H9 (cell line): Measurements from ENCODE around the gene PPP2R3B. TPM values are rescaled to one million over a fixed set of nuclear protein-coding genes. Genes with fewer than 3 reads are reported as not detected.

Experiments
- DNase-seq: peaks from one replicate; pipeline ENCODE4 v3.0.0-alpha.2; 2017
- H2AFZ ChIP-seq: one replicate; pipeline ENCODE4 v1.6.1; 2013; ENCODE audit warnings: mild to moderate bottlenecking, low read length, control low read depth, moderate library complexity
- H2AK5ac ChIP-seq: 2 replicates; pipeline ENCODE4 v1.6.1; 2013; ENCODE audit warnings: low read length, control low read depth, mixed read lengths; ENCODE audit not compliant: insufficient read length
- H2BK120ac ChIP-seq: one replicate; pipeline ENCODE4 v1.6.1; 2013; ENCODE audit warnings: low read depth, mild to moderate bottlenecking, low read length, control low read depth, inconsistent platforms; ENCODE audit not compliant: poor library complexity, severe bottlenecking
- H2BK12ac ChIP-seq: 2 replicates; pipeline ENCODE4 v1.6.1; 2013; ENCODE audit warnings: low read length, control low read depth, mixed read lengths, low read depth; ENCODE audit not compliant: insufficient read length
- H2BK15ac ChIP-seq: 2 replicates; pipeline ENCODE4 v1.6.1; 2013; ENCODE audit warnings: low read depth, low read length, control low read depth
- H2BK20ac ChIP-seq: one replicate; pipeline ENCODE4 v1.6.1; 2013; ENCODE audit warnings: low read depth, mild to moderate bottlenecking, low read length, control low read depth, inconsistent platforms; ENCODE audit not compliant: poor library complexity, severe bottlenecking
- H2BK5ac ChIP-seq: 2 replicates; pipeline ENCODE4 v1.6.1; 2013; ENCODE audit warnings: low read length, control low read depth, mixed read lengths; ENCODE audit not compliant: insufficient read length
- H3K14ac ChIP-seq: 2 replicates; pipeline ENCODE4 v1.6.1; 2013; ENCODE audit warnings: low read length, control low read depth; ENCODE audit not compliant: insufficient read depth
- H3K18ac ChIP-seq: 2 replicates; pipeline ENCODE4 v1.6.1; 2013; ENCODE audit warnings: low read depth, mild to moderate bottlenecking, mixed read lengths, low read length, control low read depth; ENCODE audit not compliant: insufficient read length
- H3K23ac ChIP-seq: 2 replicates; pipeline ENCODE4 v1.6.1; 2013; ENCODE audit warnings: low read length, control low read depth, mixed read lengths, low read depth; ENCODE audit not compliant: insufficient read length
- H3K23me2 ChIP-seq: 2 replicates; pipeline ENCODE4 v1.6.1; 2013; ENCODE audit warnings: low read depth, mild to moderate bottlenecking, mixed read lengths, low read length, control low read depth; ENCODE audit not compliant: insufficient read length, poor library complexity, severe bottlenecking
- H3K27ac ChIP-seq: 2 replicates; pipeline ENCODE4 v1.5.1; 2013; ENCODE audit warnings: low read length, control low read depth, mixed read lengths, low read depth; ENCODE audit not compliant: insufficient read length
- H3K27me3 ChIP-seq: 2 replicates; pipeline ENCODE4 v1.6.1; 2013; ENCODE audit warnings: low read length, control low read depth, inconsistent platforms; ENCODE audit not compliant: insufficient read depth
- H3K4ac ChIP-seq: 2 replicates; pipeline ENCODE4 v1.6.1; 2013; ENCODE audit warnings: low read depth, mild to moderate bottlenecking, control low read depth, inconsistent platforms, low read length, moderate library complexity
- H3K4me1 ChIP-seq: 2 replicates; pipeline ENCODE4 v1.6.1; 2013; ENCODE audit warnings: low read length, control low read depth, inconsistent platforms; ENCODE audit not compliant: insufficient read depth
- H3K4me2 ChIP-seq: 2 replicates; pipeline ENCODE4 v1.6.1; 2013; ENCODE audit warnings: low read length, control low read depth, mixed read lengths; ENCODE audit not compliant: insufficient read length, insufficient read depth
- H3K56ac ChIP-seq: 2 replicates; pipeline ENCODE4 v1.6.1; 2013; ENCODE audit warnings: low read depth, mild to moderate bottlenecking, mixed read lengths, low read length, control low read depth; ENCODE audit not compliant: insufficient read length
- H3K79me1 ChIP-seq: 2 replicates; pipeline ENCODE4 v1.6.1; 2013; ENCODE audit warnings: low read depth, mild to moderate bottlenecking, moderate library complexity, low read length, control low read depth, inconsistent platforms; ENCODE audit not compliant: insufficient read depth, poor library complexity, severe bottlenecking
- H3K79me2 ChIP-seq: 2 replicates; pipeline ENCODE4 v1.6.1; 2013; ENCODE audit warnings: low read length, control low read depth, inconsistent platforms; ENCODE audit not compliant: insufficient read depth
- H3K9ac ChIP-seq: 2 replicates; pipeline ENCODE4 v1.6.1; 2013; ENCODE audit warnings: low read length, control low read depth, mixed read lengths; ENCODE audit not compliant: insufficient read length; ENCODE audit errors: extremely low read depth
- H3K9me3 ChIP-seq: one replicate; pipeline ENCODE4 v1.6.1; 2013; ENCODE audit warnings: low read depth, low read length, inconsistent platforms; ENCODE audit not compliant: control insufficient read depth
- H3T11ph ChIP-seq: one replicate; pipeline ENCODE4 v1.6.1; 2013; ENCODE audit warnings: mild to moderate bottlenecking, low read length, control low read depth, inconsistent platforms
- H4K20me1 ChIP-seq: one replicate; pipeline ENCODE4 v1.6.1; 2013; ENCODE audit not compliant: control insufficient read depth, insufficient read length, insufficient read depth
- H4K5ac ChIP-seq: 2 replicates; pipeline ENCODE4 v1.6.1; 2013; ENCODE audit warnings: low read depth, mild to moderate bottlenecking, mixed read lengths, low read length, control low read depth; ENCODE audit not compliant: insufficient read length
- H4K8ac ChIP-seq: replicated peaks from 2 replicates; pipeline ENCODE4 v1.6.1; 2013; ENCODE audit warnings: low read length, control low read depth, mixed read lengths, low read depth; ENCODE audit not compliant: insufficient read length
- H4K91ac ChIP-seq: 2 replicates; pipeline ENCODE4 v1.6.1; 2013; ENCODE audit warnings: low read depth, mild to moderate bottlenecking, moderate library complexity, mixed read lengths, low read length, control low read depth; ENCODE audit not compliant: insufficient read length
- H3K27ac Mint-ChIP-seq, 3 experiments: 2 replicates in 2 of 3; 3 replicates in 1 of 3; pipeline ENCODE4 v1.8.0; 2020 to 2021; ENCODE audit warnings: mixed read lengths in 3 of 3, mild to moderate bottlenecking in 1 of 3, moderate library complexity in 1 of 3
- H3K27me3 Mint-ChIP-seq: 2 replicates; pipeline ENCODE4 v1.8.0; 2021; ENCODE audit warnings: low read depth, mild to moderate bottlenecking, moderate library complexity, mixed read lengths
- H3K36me3 Mint-ChIP-seq, 3 experiments: 2 replicates in 2 of 3; 3 replicates in 1 of 3; pipeline ENCODE4 v1.8.0; 2020 to 2021; ENCODE audit warnings: low read depth in 3 of 3, mixed read lengths in 3 of 3; ENCODE audit not compliant: insufficient read depth in 1 of 3
- H3K4me1 Mint-ChIP-seq, 2 experiments: 2 replicates each; pipeline ENCODE4 v1.8.0; 2020; ENCODE audit warnings: mixed read lengths in 2 of 2
- H3K4me3 Mint-ChIP-seq, 2 experiments: 2 replicates in 1 of 2; 3 replicates in 1 of 2; pipeline ENCODE4 v1.8.0; 2020 to 2021; ENCODE audit warnings: mild to moderate bottlenecking in 2 of 2, mixed read lengths in 2 of 2, moderate library complexity in 1 of 2
- H3K9me3 Mint-ChIP-seq, 2 experiments: 2 replicates in 1 of 2; 3 replicates in 1 of 2; pipeline ENCODE4 v1.8.0; 2020; ENCODE audit warnings: mild to moderate bottlenecking in 2 of 2, mixed read lengths in 2 of 2, moderate library complexity in 1 of 2
- CTCF ChIP-seq: fragments of 200-600 bp; sonication (generic); conservative IDR thresholded peaks from 3 replicates; pipeline ENCODE4 v1.8.0; 2021; ENCODE audit warnings: antibody characterized with exemption, mild to moderate bottlenecking
- WGBS: extraction: QIAGEN DNeasy Blood & Tissue Kit; methylation state at CpG from one replicate; pipeline ENCODE4 v1.1.7; 2013; ENCODE audit warnings: missing lambda C conversion rate, low lambda C conversion rate, mixed read lengths; ENCODE audit not compliant: insufficient read length; ENCODE audit errors: extremely low coverage; 5-methylcytosine and 5-hydroxymethylcytosine counted together
- total RNA-seq: library from RNA; stranded (reverse); gene quantifications from 2 replicates; pipeline ENCODE4 v1.2.1, GENCODE V29; 2021

Gene PPP2R3B
- total RNA-seq, 1 experiment from 2014 or later: 72.1 TPM

DNA sequence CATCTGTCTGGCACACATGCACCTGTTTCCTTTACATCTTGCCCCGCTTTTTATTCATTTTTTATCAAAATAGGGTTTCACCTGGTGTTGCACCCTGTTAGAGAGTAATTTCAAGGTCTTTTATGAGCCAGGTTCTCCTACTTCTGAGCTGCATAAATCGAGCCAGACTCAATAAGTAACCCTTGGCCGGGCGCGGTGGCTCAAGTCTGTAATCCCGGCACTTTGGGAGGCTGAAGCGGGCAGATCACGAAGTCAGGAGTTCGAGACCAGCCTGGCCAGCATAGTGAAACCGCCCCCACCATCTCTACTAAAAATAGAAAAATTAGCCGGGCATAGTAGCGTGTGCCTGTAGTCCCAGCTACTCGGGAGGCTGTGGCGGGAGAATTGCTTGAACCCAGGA, 1.0 kb upstream of the PPP2R3B start:
- H3K9me3 ChIP-seq: no peaks in the 10 kb centered on the region
- H3K23ac ChIP-seq: no peak overlapping the region
- peak overlapping the region; percentile 59 for H3K9ac ChIP-seq
- peaks cover 0 to 8% of the 10 kb centered on the region in 2 experiments; a peak in 2 of 4 replicates for H3K4me1 Mint-ChIP-seq
- H3K4ac ChIP-seq: no peak overlapping the region
- no peaks in the 10 kb centered on the region for H4K20me1 ChIP-seq
- H3K27me3 ChIP-seq: no peaks in the 10 kb centered on the region
- no peak overlapping the region for H3K27ac ChIP-seq
- H3K14ac ChIP-seq: no peak overlapping the region
- H3K79me1 ChIP-seq: no peaks in the 10 kb centered on the region
- no peaks in the 10 kb centered on the region for H3K4me1 ChIP-seq
- no peak overlapping the region for H2BK12ac ChIP-seq
- peaks cover 4 to 7% (median 4%) of the 10 kb centered on the region in 3 experiments; a peak in 6 of 7 replicates for H3K36me3 Mint-ChIP-seq
- no peak overlapping the region for H2BK20ac ChIP-seq
- H4K8ac ChIP-seq: no peak overlapping the region
- peak overlapping the region in 2 of 3 experiments; percentile 41 to 98; a peak in 2 of 7 replicates for H3K27ac Mint-ChIP-seq
- no CpG with 5 or more reads among the region's 14 CpGs for WGBS
- no peaks in the 10 kb centered on the region; a peak in 1 of 5 replicates for H3K9me3 Mint-ChIP-seq
- H3K79me2 ChIP-seq: peaks cover 2% of the 10 kb centered on the region; the same call in 1 of the 2 replicates
- H2BK120ac ChIP-seq: no peak overlapping the region
- no peak overlapping the region for H3K56ac ChIP-seq
- no peak overlapping the region for H2BK15ac ChIP-seq
- peak overlapping the region; percentile 90 to 92 for H3K4me3 Mint-ChIP-seq
- no peak overlapping the region for H2AFZ ChIP-seq
- H3K23me2 ChIP-seq: peaks cover 5% of the 10 kb centered on the region
- peak overlapping the region; percentile 81 for H3K4me2 ChIP-seq
- H2BK5ac ChIP-seq: no peak overlapping the region
- H2AK5ac ChIP-seq: no peak overlapping the region
- no peak overlapping the region for H3K18ac ChIP-seq
- H4K5ac ChIP-seq: no peak overlapping the region
- H4K91ac ChIP-seq: no peak overlapping the region
- H3K27me3 Mint-ChIP-seq: peaks cover 3% of the 10 kb centered on the region; the same call in 1 of the 2 replicates
- DNase-seq: no peak
- no peak for TF ChIP-seq CTCF
- no peak overlapping the region for H3T11ph ChIP-seq
